NCI-H510A (cell line): ENCODE results near the gene MDN1.
"Not testable (repeated sequence)": the region's sequence is repeated elsewhere in the genome, so short reads cannot be mapped to it uniquely, and the experiment has no call there.

Source experiments
- DNase-seq: peaks from one replicate; lab custom pipeline; 2025; lab: John Stamatoyannopoulos, UW

The MDN1 gene

DNA sequence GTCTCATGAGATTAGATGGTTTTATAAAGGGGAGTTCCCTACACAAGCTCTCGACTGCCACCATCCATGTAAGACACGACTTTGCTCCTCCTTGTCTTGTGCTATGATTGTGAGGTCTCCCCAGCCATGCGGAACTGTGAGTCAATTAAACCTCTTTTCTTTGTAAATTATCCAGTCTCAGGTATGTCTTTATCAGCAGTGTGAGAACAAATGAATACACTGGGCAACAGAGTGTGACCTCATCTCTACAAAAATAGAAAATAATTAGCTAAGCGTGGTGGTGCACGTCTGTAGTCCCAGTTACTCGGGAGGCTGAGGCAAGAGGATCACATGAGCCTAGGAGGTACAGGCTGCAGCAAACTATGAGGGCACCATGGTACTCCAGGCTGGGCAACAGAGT, 51.3 kb downstream of the MDN1 start:
- no peak for DNase-seq

DNA sequence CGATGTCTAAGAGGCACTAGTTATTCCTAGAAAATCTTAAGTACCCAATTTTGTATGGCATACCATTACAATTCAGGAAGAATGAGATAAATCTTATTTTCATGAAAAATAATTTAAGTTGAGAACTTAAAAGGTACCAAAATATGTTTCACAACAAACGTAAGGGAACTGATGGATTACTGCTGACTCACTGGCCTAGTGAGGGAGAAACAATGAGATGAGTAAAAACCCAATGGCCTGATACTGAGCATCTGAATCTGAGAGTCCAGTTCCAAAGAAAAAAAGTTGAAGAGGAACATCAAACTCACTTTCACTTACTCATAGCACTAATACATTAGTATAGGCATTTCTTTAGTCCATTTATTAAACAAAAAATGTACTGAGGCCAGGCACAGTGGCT, 56.0 kb downstream of the MDN1 start:
- no peak for DNase-seq

DNA sequence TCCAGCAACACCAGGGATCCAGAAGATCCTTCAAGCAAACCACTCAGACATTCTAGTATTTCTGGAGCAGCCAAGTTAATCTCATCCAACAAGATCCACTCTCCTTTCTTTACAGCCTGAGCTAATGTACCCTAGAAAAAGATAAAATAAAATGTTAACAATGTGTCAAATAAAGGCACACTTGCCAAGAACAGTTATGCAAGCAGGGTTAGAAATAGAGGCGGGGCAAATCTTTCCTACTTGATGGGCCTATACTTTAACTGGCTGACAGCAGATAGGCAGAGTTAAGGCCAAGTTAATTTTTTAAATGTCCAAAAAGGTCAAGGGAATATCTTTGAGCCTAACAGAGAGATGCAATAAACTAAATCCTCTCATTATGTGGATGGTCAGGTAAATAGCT, 60.8 kb downstream of the MDN1 start:
- no peak for DNase-seq

DNA sequence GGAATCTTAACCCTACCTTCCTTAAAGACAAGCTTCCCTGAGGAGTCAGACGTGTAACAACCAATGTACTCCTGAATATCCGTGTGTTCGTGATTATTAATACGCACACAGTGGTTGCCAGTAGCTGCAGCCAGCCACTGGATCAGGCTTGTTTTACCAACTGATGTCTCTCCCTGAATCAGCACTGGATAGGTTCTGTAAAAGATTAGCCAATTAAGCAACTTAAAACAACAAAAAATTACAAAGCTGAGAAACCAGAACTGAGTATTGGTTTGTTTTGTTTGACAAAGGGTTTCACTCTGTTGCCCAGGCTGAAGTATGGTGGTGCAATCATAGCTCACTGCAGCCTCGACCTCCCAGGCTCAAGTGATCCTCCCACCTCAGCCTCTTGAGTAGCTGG, 69.3 kb downstream of the MDN1 start:
- no peak for DNase-seq

DNA sequence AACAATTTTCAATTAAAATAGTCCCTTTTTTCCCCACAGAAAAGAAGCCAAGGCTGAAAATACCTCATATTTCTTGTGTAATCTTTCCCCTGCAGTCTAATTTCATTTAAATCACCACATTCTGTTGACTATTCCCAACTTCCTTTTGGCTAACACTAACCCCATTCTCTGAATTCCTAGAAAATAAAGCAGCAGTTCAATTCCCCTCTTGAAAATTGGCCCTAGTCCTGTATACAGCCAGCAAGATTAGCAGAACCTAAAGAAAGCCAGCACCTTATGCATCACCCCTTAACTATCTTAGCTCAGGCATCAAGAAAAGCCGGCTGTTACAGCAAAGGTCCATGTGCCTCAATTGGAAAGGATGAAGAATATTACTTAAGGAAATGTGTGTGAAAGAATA, 69.7 kb downstream of the MDN1 start:
- DNase-seq, result no peak

DNA sequence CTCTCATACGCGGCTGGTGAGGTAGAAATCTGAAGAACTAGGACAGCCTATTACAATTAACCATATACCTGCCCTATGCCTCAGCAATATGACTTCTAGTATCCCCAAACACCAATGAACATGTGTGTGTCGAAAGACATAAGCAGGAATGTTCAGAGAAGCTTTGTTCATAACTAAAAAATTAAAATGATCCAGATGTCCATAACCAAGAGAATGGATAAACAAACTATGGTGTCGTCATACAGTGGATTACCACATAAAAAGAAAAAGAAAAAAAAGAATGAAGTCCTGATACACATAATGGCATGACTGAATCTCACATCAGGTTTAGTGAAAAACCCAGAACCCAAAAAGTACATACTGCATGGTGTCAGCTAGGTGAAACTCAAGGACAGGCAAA, 73.9 kb downstream of the MDN1 start:
- DNase-seq, result no peak

DNA sequence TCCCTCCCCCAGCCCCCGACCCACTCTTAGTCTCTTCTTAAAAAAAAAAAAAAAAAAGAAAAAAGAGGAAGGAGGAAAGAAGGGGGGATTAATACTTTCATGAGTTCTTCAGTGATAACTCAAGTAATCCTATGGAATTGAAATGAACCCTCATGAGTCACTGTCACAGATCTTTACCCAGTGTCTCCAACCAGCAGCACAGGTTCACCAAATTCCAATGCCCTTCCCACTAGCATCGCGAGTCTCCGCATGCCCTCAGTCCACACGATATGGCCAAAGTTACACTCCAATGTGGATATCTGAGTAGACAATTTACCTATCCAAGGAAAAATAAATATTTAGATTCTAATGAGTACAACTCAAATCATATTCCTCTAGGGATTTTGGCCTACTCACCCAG, 74.5 kb downstream of the MDN1 start:
- DNase-seq, result no peak

DNA sequence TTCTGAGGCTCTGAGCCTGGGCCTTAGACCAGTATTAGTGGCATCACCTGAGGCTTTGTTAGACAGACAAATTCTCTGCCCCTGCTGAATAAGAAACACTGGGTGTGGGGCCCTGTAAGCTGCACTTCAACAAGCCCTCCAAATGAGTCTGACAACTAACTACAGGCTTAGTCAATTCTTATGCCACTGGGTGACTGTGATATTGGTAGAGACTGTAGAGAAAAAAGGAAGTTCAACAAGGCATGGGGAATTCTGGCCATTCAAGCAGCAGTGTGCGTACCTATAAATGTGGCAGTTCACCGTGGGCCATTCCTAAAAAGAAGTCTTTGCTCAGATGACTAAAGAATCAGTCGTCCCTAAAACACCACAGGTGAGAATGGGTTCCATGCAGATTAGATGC, 82.7 kb downstream of the MDN1 start:
- DNase-seq, result no peak

DNA sequence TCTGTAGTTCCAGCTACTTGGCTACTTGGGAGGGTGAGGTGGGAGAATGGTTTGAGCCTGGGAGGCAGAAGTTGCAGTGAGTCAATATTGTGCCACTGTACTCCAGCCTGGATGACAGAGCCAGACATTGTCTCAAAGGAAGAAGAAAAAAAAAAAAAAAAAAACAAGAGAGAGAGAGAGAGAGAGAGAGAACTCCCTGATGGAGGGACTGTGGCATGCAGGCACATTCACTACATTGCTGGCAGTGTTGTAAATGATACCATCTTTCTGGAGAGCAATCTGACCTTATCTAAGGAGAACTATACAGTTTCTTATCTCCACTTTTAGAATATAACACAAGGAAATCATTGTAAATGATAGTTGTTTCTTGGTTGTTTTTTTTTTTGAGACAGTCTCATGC, 85.1 kb downstream of the MDN1 start:
- DNase-seq, result no peak

DNA sequence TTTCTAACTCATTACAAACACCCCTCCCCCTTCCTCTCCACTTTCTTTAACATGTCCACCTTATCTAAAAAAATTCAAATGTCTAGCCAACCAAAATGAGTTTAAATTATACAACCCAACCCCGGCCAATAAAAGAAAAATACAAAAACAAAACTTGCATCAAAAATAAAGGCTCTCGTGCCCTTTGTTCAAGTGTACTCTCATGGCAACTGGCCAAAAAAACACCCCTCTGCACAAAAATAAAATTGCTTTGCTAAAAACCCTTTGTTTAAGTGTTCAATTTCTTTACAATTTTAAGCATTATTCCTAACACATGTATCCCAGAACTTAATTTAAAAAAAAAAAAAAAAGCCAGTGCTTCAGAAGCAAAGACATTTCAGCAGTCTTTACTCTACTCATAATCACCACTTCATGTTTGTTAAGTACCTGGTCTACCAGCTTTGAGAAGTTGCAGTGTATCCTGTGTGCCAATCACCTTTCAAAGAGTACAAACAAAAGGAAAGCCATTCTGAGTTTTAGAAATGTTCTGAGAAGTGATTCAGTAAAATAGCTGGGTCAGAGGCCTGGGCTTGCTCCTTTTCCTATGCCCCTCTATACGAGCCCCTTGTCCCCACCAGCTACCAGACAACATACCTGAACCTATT, 87.5 kb downstream of the MDN1 start:
- no peak for DNase-seq

DNA sequence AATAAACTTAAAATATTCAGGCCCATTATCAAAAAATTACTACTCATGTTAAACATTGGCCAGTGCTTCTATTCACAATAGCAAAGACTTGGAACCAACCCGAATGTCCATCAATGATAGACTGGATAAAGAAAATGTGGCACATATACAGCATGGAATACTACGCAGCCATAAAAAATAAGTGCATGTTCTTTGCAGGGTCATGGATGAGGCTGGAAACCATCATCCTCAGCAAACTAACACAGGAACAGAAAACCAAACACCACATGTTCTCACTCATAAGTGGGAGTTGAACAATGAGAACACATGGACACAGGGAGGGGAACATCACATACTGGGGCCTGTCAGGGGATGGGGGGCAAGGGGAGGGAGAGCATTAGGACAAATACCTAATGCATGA, 88.3 kb downstream of the MDN1 start:
- DNase-seq, result not testable (repeated sequence)

DNA sequence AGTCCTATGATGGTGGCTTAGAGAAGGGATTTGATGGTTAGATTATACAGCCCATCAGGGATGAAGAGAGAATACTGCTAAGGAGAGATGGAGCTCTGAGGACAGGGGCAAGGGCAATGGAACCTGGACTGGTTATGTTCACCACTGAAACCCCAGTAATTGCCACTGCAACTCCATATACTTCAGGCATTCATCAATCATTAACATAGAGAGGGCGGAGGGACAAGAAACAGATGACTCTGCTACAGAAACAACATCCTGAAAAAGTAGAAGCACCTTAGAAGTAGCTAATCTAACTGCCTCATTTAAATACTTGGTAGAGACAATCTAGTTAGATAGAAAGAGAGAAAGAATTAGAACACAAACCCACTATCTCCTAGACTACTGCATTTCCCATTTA, 89.8 kb downstream of the MDN1 start:
- no peak for DNase-seq

DNA sequence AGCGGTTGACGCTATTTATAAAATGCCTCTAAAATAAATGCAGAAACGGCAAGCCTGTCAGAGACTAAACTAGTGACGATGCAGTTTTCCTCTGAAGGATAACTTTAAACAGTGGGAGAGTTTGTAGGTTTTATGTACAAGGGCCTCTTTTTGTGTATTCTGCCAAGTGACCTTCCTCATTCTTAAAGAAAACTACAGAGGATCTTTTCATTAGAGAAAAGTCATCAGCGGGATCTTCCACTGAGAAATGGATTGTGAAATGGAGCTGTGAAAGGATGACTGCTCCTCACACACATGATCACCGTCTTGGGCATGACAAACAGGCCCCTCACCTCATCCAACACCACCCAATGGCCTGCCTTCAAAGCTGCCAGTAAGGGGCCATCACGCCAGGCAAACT, 92.1 kb downstream of the MDN1 start:
- DNase-seq, result no peak

DNA sequence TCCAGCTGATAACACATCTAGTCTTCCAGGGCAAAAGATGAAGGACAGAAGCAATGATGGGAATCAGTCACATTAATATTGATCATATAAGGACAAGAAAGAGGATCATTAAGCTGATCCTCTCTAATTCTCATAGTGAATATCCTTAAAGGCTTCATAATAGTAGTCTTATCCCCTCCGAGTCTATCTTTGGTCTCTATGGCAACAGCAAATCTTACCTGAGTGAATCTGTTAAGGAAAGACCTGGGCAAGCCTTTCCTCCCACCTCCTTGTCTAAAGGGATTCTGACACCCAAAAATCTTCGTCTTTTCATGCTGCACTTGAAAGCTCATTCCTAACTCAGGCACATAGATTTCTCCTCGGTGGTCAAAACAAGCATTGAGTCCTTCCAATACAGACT, 94.6 kb downstream of the MDN1 start:
- DNase-seq, result no peak

DNA sequence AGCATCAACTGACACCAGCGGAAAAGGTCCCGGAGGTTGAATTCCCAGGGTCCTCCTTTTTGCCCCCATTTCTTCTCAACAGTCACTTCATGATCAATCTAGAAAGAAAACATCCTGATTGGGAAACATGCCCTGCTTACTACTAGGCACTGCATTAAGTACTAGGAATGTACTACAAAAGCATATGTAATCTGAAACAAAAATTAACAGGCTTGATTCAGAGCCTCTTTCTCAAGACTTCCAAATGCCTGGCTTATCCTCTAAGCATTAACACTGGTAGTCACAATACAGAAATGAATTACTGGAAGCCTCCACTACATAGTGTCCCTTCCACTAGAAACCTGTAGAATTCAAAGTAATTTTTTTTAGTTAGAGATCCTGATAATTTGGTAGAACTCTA, 96.5 kb downstream of the MDN1 start:
- no peak for DNase-seq

DNA sequence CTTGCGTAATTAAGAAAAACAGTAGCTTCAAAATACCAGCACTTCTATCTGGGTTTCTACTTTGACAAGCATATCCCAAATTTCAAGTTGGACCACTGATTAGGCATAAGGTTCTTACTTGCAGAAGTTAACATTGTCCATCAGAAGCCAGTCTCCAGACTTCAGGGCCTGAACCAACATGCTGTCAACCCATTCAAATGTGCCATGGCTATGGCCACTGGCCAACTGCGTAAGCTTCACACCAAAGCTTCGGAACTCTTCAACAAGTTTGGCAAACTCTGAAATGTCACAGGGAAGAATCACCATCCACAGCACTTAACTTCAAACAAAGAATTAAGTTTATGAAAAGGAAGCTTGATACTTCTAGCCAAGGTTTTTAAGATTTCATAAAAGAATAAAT, 103.1 kb downstream of the MDN1 start:
- no peak for DNase-seq

DNA sequence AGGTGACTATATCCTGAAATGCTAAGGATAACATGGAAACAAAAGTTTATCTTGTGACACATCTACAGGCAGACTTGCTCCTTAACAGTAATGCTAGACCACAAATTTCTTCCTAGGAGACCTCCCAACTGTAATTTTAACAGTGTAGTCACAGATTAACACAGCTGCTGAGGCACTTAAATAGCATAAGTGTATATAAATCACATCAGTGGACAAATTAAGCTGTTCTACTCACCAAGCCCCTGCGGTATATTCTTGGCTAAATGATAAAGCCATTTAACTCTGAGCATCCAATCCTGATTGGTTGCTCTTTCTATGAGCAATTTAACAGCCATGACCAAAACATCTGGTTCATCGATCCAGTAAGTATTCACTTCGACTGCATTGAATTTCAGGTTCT, 107.8 kb downstream of the MDN1 start:
- DNase-seq, result no peak

DNA sequence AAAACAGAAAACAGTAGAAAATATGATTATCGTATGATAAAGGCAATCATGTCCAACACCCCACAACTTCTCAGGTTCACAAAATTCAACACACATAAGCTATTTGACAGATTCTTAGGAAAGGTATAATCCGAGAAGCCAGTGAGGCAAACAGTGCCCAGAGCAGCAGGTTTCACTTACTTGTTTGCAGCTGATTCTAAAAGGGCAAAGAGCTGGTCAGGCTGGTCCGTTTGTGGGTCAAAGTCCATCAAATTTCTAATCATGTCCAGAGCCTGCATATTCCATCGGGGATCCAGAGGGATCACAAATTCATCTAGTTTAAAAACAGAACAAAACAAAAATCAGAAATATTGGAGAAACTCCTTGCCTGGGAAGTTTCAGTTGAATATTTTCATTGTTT, 111.3 kb downstream of the MDN1 start:
- no peak for DNase-seq

DNA sequence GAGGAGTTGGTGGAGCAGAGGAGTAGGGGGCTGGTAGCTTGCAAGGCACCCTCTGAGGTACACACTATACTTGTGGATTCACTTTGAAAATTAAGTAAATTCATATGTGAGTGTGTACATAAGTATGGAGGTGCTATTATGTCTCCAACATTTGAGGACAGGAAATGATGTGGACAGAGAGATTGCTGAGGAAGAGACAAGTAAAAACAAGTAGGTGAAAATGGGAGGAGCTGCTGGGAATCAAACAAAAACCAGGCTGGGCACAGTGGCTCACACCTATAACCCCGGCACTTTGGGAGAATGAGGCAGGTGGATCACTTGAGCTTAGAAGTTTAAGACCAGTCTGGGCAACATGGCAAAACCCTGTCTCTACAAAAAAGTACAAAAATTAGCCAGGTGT, 111.8 kb downstream of the MDN1 start:
- DNase-seq, result no peak

DNA sequence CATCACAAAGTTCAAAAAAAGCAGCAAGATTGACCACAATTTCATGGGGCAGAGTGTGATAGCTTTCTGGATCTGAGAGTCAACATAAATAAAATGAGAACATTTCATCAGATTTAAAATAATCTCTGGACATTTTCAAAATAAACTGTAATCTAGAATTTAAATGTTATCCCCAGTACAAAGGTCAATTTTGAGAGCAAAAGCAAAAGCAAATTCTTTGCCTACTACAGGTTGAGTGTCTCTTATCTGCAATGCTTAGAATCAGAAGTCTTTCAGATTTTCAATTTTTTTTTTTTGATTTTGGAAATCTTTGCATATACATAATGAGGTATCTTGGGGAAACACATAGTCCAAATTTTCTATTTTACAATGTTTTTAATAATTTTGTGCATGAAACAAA, 113.5 kb downstream of the MDN1 start:
- DNase-seq, result no peak

DNA sequence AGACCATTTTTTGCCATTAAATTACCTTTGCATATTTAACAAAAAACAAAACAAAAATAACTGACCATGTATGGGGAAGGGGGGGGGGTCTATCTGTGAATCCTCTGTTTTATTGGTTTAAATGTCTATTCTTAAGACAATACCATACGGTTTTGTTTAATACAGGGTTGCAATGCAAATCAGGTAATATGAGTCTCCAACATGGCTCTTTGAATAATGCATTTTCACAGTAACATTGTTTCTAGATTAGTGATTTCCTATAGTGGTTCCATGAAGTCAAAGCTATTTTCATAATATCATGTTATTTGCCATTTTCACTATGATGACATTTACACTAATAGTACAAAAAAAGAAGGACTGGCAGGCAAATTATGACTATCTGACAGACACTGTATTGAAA, 116.3 kb downstream of the MDN1 start:
- DNase-seq, result no peak

DNA sequence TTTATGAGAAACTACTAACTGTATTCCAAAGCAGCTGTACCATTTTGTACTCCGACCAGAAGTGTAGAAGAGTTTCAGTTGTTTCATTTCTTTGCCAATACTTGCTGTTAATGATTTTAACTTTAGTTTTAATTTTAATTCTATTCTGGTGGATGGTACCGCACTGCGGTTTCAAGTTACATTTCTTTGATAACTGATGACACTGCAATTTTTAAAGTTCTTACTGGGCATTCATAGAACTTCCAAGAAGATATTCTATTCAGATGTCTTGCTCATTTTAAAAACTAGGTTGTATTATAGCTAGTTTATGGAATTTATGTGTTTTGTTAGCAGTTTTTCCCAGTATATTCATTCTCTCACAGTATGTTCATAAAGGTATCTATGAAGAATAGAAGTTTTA, 117.2 kb downstream of the MDN1 start:
- DNase-seq, result no peak

DNA sequence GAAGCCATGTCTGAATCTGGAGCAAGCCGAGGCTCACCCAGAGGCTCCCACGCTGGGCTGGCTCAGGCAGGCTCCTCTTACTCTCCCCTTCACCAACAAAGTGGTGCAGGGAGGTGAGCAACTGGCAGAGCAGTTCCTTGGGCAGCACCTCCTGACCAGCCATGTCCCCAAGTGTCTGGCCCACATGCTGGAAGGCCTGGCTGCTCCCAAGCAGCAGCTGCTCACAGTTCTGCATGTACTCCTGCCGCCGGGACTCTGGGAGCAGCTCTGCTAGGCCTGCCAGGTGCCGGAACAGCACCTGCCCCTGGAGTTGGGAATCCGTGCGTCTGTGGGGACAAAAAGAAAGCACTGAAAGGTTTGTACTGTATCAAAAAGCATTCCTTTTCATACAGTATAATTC, 123.9 kb downstream of the MDN1 start:
- DNase-seq, result no peak

DNA sequence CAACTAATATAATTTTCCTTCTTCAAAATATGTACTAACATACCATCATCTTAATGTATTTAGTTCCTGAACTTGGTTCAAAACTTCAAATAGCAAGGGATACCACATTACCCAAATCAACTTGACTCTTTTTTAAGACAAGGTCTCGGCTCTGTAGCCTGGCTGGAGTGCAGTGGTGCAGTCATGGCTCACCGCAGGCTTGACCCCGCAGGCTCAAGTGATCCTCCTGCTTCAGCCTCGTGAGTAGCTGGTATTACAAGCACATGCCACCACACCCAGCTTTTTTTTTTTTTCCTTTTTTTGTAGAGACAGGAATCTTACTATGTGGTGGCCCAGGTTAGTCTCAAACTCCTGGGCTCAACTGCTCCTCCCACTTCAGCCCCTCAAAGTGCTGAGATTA, 125.2 kb downstream of the MDN1 start:
- no peak for DNase-seq

DNA sequence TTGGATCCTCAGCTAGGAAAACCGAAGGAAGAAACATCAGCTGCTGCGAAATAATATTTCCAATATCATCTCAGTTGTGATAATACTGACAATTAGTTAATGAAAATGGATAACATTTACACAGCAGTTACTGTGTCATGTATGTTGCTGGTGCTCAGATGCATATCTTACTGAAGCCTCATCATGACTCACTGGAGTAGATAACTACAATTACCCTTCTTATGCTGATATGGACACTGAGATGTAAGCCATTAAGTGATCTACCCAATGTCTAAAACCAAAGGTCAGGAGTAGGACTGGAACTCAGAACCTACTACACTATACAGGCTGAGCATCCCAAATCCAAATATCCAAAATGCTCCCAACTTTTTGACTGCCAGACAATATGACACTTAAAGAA, 126.4 kb downstream of the MDN1 start:
- DNase-seq, result no peak
